Naive thymus-derived CD4-positive, alpha-beta T cell (primary cell): ENCODE data around the gene POLRMT. TPM values are rescaled to one million over a fixed set of nuclear protein-coding genes. Genes with fewer than 3 reads are reported as not detected.

Experiments used
- ATAC-seq: fragments of 150-1000 bp; cut with Tn5 transposase; 2 replicates; pipeline ENCODE4 v1.10.0; 2021; ENCODE audit warnings: mild to moderate bottlenecking, moderate library complexity
- CTCF ChIA-PET: fragments of 350-600 bp; sonication (Branson Sonifier 250); formaldehyde crosslinking; loops from one replicate; lab custom pipeline; 2021; ENCODE audit warnings: antibody characterized with exemption; lab: Charles Lee
- POLR2A ChIA-PET: fragments of 350-600 bp; sonication (Branson Sonifier 250); formaldehyde crosslinking; loops from one replicate; lab custom pipeline; 2021; ENCODE audit warnings: antibody characterized with exemption, inconsistent platforms; lab: Charles Lee
- DNase-seq, 9 donors: peaks; one replicate each; pipeline versions ENCODE4 v3.0.0 to v3.0.0-alpha.2; 2020 to 2022; ENCODE audit warnings: mixed read lengths in 1 of 9
- H3K27ac ChIP-seq: one replicate; pipeline ENCODE4 v1.7.0; 2013; ENCODE audit warnings: mild to moderate bottlenecking, low read depth, low read length, moderate library complexity
- H3K27me3 ChIP-seq, 2 donors: one replicate each; pipeline ENCODE4 v1.7.0; 2013; ENCODE audit warnings: low read length in 2 of 2, mild to moderate bottlenecking in 2 of 2, moderate library complexity in 2 of 2; ENCODE audit not compliant: control insufficient read depth in 2 of 2, insufficient read depth in 2 of 2
- H3K36me3 ChIP-seq, 3 experiments: 1 replicate in 2 of 3; 2 replicates in 1 of 3; pipeline ENCODE4 v1.7.0; 2013; ENCODE audit warnings: low read length in 3 of 3, mild to moderate bottlenecking in 3 of 3, moderate library complexity in 1 of 3; ENCODE audit not compliant: insufficient read depth in 3 of 3, control insufficient read depth in 2 of 3
- H3K4me1 ChIP-seq, 2 donors: one replicate each; pipeline ENCODE4 v1.7.0; 2013; ENCODE audit warnings: low read length in 2 of 2, mild to moderate bottlenecking in 2 of 2, moderate library complexity in 1 of 2; ENCODE audit not compliant: control insufficient read depth in 2 of 2, insufficient read depth in 2 of 2
- H3K4me3 ChIP-seq: 2 replicates; pipeline ENCODE4 v1.7.0; 2013; ENCODE audit warnings: mild to moderate bottlenecking, low read length
- H3K9me3 ChIP-seq, 3 experiments: 1 replicate in 2 of 3; 2 replicates in 1 of 3; pipeline ENCODE4 v1.7.0; 2013; ENCODE audit warnings: low read length in 3 of 3; ENCODE audit not compliant: control insufficient read depth in 2 of 3
- H3K27ac Mint-ChIP-seq, 9 donors: one replicate each; pipeline ENCODE4 v1.8.0; 2020 to 2022; ENCODE audit warnings: mixed read lengths in 9 of 9, mild to moderate bottlenecking in 8 of 9, moderate library complexity in 5 of 9, inconsistent platforms in 2 of 9
- H3K27me3 Mint-ChIP-seq, 5 donors: one replicate each; pipeline ENCODE4 v1.8.0; 2021 to 2022; ENCODE audit warnings: mixed read lengths in 5 of 5, mild to moderate bottlenecking in 1 of 5
- H3K36me3 Mint-ChIP-seq, 5 donors: one replicate each; pipeline ENCODE4 v1.8.0; 2020 to 2022; ENCODE audit warnings: mixed read lengths in 5 of 5, mild to moderate bottlenecking in 3 of 5, inconsistent platforms in 1 of 5
- H3K4me1 Mint-ChIP-seq, 7 donors: one replicate each; pipeline ENCODE4 v1.8.0; 2020 to 2022; ENCODE audit warnings: mixed read lengths in 7 of 7, mild to moderate bottlenecking in 3 of 7, inconsistent platforms in 1 of 7
- H3K4me3 Mint-ChIP-seq, 10 donors: one replicate each; pipeline ENCODE4 v1.8.0; 2020 to 2022; ENCODE audit warnings: mild to moderate bottlenecking in 10 of 10, mixed read lengths in 10 of 10, moderate library complexity in 6 of 10, inconsistent platforms in 2 of 10
- H3K9me3 Mint-ChIP-seq, 11 donors: one replicate each; pipeline ENCODE4 v1.8.0; 2020 to 2022; ENCODE audit warnings: mixed read lengths in 11 of 11, mild to moderate bottlenecking in 4 of 11, inconsistent platforms in 1 of 11, moderate library complexity in 1 of 11
- intact Hi-C, 2 donors: fragments of 100-400 bp; cut with micrococcal nuclease; formaldehyde crosslinking; loops; one replicate each; pipeline ENCODE4 v1.15.1; 2023
- polyA plus RNA-seq, 2 donors: library from polyadenylated mRNA; unstranded; fragments of 300-500 nt; fragmentation: Illumina TruSeq; gene quantifications; one replicate each; pipeline ENCODE4 v1.2.3, GENCODE V29; 2021
- total RNA-seq, 6 experiments: library from RNA in 5 of 6; stranded (reverse) in 5 of 6; gene quantifications; 1 replicate in 5 of 6; 2 replicates in 1 of 6; pipeline ENCODE4 v1.2.3 and lab custom pipeline; 2021 to 2026

The POLRMT gene
- total and polyA plus RNA-seq, 7 experiments from 2014 or later = 37.4 to 105 (median 67.9) TPM

GRCh38 chr19:660793-661426, 27.6 kb upstream of the POLRMT start:
- Histone ChIP-seq H3K36me3 (peaks cover 0 to 50% (median 0%) of the 10 kb centered on the region in 3 experiments), H3K9me3 (no peaks in the 10 kb centered on the region), H3K27ac (peak overlapping the region; percentile 96), H3K27me3 (no peaks in the 10 kb centered on the region), H3K4me3 (peak overlapping the region; percentile 92), H3K4me1 (peaks cover 39 to 52% of the 10 kb centered on the region in 2 donors)
- ATAC-seq (no peak), DNase-seq (no peak)
- intact Hi-C loops = loop anchor here (1.0 to 10.0 kb wide), 11 partner anchors 22 to 744 kb away; partner anchors contain the start of genes FGF22 (in 2 of the 2), POLRMT (in 2 of the 2), ATP5F1D (in 1 of the 2) and BSG (in 1 of the 2)
- H3K4me1 Mint-ChIP-seq = peaks cover 24 to 60% (median 36%) of the 10 kb centered on the region in 7 donors
- CTCF ChIA-PET = interaction anchor here (0.5 to 1.2 kb wide), 3 partner anchors 26 to 245 kb away, joined by 3 to 5 read pairs (median 4); no protein-coding TSS in a partner anchor
- peaks cover 0 to 3% (median 0%) of the 10 kb centered on the region in 11 donors for H3K9me3 Mint-ChIP-seq
- no peaks in the 10 kb centered on the region for H3K27me3 Mint-ChIP-seq
- POLR2A ChIA-PET = interaction anchor here (0.6 to 2.0 kb wide), 16 partner anchors 11 to 614 kb away, joined by 3 to 18 read pairs (median 3); partner anchors contain the start of genes FAM174C, POLRMT, PTBP1 and TPGS1
- peak overlapping the region; percentile 93 to 98 (median 97) for H3K27ac Mint-ChIP-seq
- H3K36me3 Mint-ChIP-seq = peaks cover 0 to 5% (median 0%) of the 10 kb centered on the region in 5 donors
- peak overlapping the region; percentile 95 to 99 (median 98) for H3K4me3 Mint-ChIP-seq

- Histone ChIP-seq H3K4me1 (peaks cover 47 to 52% of the 10 kb centered on the region in 2 donors), H3K9me3 (no peaks in the 10 kb centered on the region), H3K27ac (peak overlapping the region; percentile 96), H3K36me3 (peaks cover 0 to 64% (median 4%) of the 10 kb centered on the region in 3 experiments), H3K27me3 (no peaks in the 10 kb centered on the region), H3K4me3 (peak overlapping the region; percentile 92)
- H3K4me3 Mint-ChIP-seq = peak overlapping the region; percentile 48 to 99 (median 97)
- H3K9me3 Mint-ChIP-seq = peaks cover 0 to 3% (median 0%) of the 10 kb centered on the region in 11 donors
- H3K27me3 Mint-ChIP-seq = no peaks in the 10 kb centered on the region
- peak overlapping the region in 8 of 9 donors; percentile 52 to 98 (median 94) for H3K27ac Mint-ChIP-seq
- ChIA-PET POLR2A (no interaction called here), CTCF (interaction anchor here (0.6 to 1.2 kb wide), 4 partner anchors 9 to 1024 kb away, joined by 3 to 9 read pairs (median 4); no protein-coding TSS in a partner anchor)
- ATAC-seq (peak; percentile 18), DNase-seq (peak in 1 of 9 donors; percentile 39)
- H3K4me1 Mint-ChIP-seq = peaks cover 21 to 64% (median 36%) of the 10 kb centered on the region in 7 donors
- H3K36me3 Mint-ChIP-seq = peaks cover 0 to 8% (median 0%) of the 10 kb centered on the region in 5 donors
- intact Hi-C loops = no loop called here
These were observed 25.8 kb upstream of the POLRMT start for GRCh38 chr19:658916-659839.

- DNase-seq (no peak), ATAC-seq (no peak)
- Mint-ChIP-seq H3K4me3 (peak overlapping the region in 7 of 10 donors; percentile 12 to 95 (median 45)), H3K9me3 (peaks cover 0 to 3% (median 0%) of the 10 kb centered on the region in 11 donors), H3K27me3 (no peaks in the 10 kb centered on the region), H3K4me1 (peaks cover 21 to 65% (median 36%) of the 10 kb centered on the region in 7 donors), H3K27ac (peak overlapping the region in 3 of 9 donors; percentile 17 to 74 (median 42)), H3K36me3 (peaks cover 0 to 8% (median 0%) of the 10 kb centered on the region in 5 donors)
- peak overlapping the region; percentile 96 for H3K27ac ChIP-seq
- H3K4me3 ChIP-seq = no peak overlapping the region
- intact Hi-C loops = no loop called here
- no peaks in the 10 kb centered on the region for H3K9me3 ChIP-seq
- H3K4me1 ChIP-seq = peaks cover 41 to 49% of the 10 kb centered on the region in 2 donors
- CTCF ChIA-PET = no interaction called here
- POLR2A ChIA-PET = no interaction called here
- H3K27me3 ChIP-seq = no peaks in the 10 kb centered on the region
- H3K36me3 ChIP-seq = peaks cover 0 to 73% (median 6%) of the 10 kb centered on the region in 3 experiments
These were observed 24.9 kb upstream of the POLRMT start for GRCh38 chr19:658059-658839.

- H3K9me3 Mint-ChIP-seq = peaks cover 0 to 3% (median 0%) of the 10 kb centered on the region in 11 donors
- Histone ChIP-seq H3K4me3 (no peak overlapping the region), H3K27ac (peak overlapping the region; percentile 19), H3K36me3 (peaks cover 0 to 77% (median 11%) of the 10 kb centered on the region in 3 experiments), H3K27me3 (no peaks in the 10 kb centered on the region), H3K4me1 (peaks cover 41 to 48% of the 10 kb centered on the region in 2 donors), H3K9me3 (no peaks in the 10 kb centered on the region)
- H3K36me3 Mint-ChIP-seq = peaks cover 0 to 8% (median 0%) of the 10 kb centered on the region in 5 donors
- no peaks in the 10 kb centered on the region for H3K27me3 Mint-ChIP-seq
- CTCF ChIA-PET = no interaction called here
- H3K4me1 Mint-ChIP-seq = peaks cover 21 to 67% (median 36%) of the 10 kb centered on the region in 7 donors
- peak overlapping the region in 2 of 9 donors; percentile 38 for H3K27ac Mint-ChIP-seq
- intact Hi-C loops = no loop called here
- DNase-seq = no peak
- POLR2A ChIA-PET = no interaction called here
- H3K4me3 Mint-ChIP-seq = peak overlapping the region in 2 of 10 donors; percentile 55 to 95
- no peak for ATAC-seq
These were observed 24.3 kb upstream of the POLRMT start for GRCh38 chr19:657611-658010.

GRCh38 chr19:656751-657559, 23.6 kb upstream of the POLRMT start:
- H3K4me1 ChIP-seq = peaks cover 41 to 48% of the 10 kb centered on the region in 2 donors

More at GRCh38 chr19:656751-657559, 23.6 kb upstream of the POLRMT start:
- Histone ChIP-seq H3K36me3 (peaks cover 0 to 78% (median 17%) of the 10 kb centered on the region in 3 experiments), H3K27me3 (no peaks in the 10 kb centered on the region), H3K9me3 (no peaks in the 10 kb centered on the region), H3K27ac (peak overlapping the region; percentile 19), H3K4me3 (no peak overlapping the region)
- ATAC-seq (no peak), DNase-seq (no peak)
- ChIA-PET CTCF (interaction anchor here (1.4 kb wide), 1 partner anchor 23 kb away, joined by 3 read pairs; no protein-coding TSS in a partner anchor), POLR2A (no interaction called here)
- H3K27ac Mint-ChIP-seq = peak overlapping the region in 5 of 9 donors; percentile 16 to 86 (median 69)
- H3K27me3 Mint-ChIP-seq = no peaks in the 10 kb centered on the region
- H3K4me3 Mint-ChIP-seq = peak overlapping the region in 3 of 10 donors; percentile 48 to 95 (median 52)
- peaks cover 0 to 3% (median 0%) of the 10 kb centered on the region in 11 donors for H3K9me3 Mint-ChIP-seq
- peaks cover 0 to 8% (median 0%) of the 10 kb centered on the region in 5 donors for H3K36me3 Mint-ChIP-seq
- peaks cover 21 to 67% (median 36%) of the 10 kb centered on the region in 7 donors for H3K4me1 Mint-ChIP-seq
- intact Hi-C loops = no loop called here
